ENCODE data around the gene CYP2E1.
"Not testable (repeated sequence)": the region's sequence is repeated elsewhere in the genome, so short reads cannot be mapped to it uniquely, and the experiment has no call there.

GRCh38 chr10:133497363-133497762 lies 29.8 kb upstream of the CYP2E1 start:
- peak in 2 of 4 experiments; percentile 9 to 35 for TF ChIP-seq CTCF (IDR thresholded peaks at IDR 0.05)
- TF ChIP-seq EP300, POLR2A, POLR2AphosphoS5 (IDR thresholded peaks at IDR 0.05): not testable (repeated sequence)
